Prostate gland (tissue), 2 donors: Measurements from ENCODE around the gene SPRED2. TPM values are rescaled to one million over a fixed set of nuclear protein-coding genes. Genes with fewer than 3 reads are reported as not detected.

Experiments
- DNase-seq: peaks from one replicate; pipeline ENCODE4 v3.0.0-alpha.2; 2019; ENCODE audit warnings: low spot score
- H3K27ac ChIP-seq, 2 donors: fragments of 200-600 bp; sonication (generic); 2 replicates each; pipeline ENCODE4 v1.5.1; 2017 to 2019
- H3K27me3 ChIP-seq: fragments of 200-600 bp; sonication (generic); replicated peaks from 2 replicates; pipeline ENCODE4 v1.5.1; 2019; ENCODE audit not compliant: insufficient read depth
- H3K36me3 ChIP-seq, 2 donors: fragments of 200-600 bp; sonication (generic); 1 replicate in 1 of 2; 2 replicates in 1 of 2; pipeline versions ENCODE4 v1.5.1 to v1.8.1; 2017 to 2019
- H3K4me1 ChIP-seq: fragments of 200-600 bp; sonication (generic); replicated peaks from 2 replicates; pipeline ENCODE4 v1.5.1; 2019
- H3K4me3 ChIP-seq, 2 donors: fragments of 200-600 bp; sonication (generic); 2 replicates each; pipeline ENCODE4 v1.5.1; 2017 to 2019
- H3K9me3 ChIP-seq: fragments of 200-600 bp; sonication (generic); 2 replicates; pipeline ENCODE4 v1.5.1; 2017
- POLR2A ChIP-seq: fragments of 450-650 bp; IDR thresholded peaks from one replicate; pipeline ENCODE4 v1.6.1; 2016; ENCODE audit warnings: antibody characterized with exemption, mild to moderate bottlenecking
- POLR2AphosphoS5 ChIP-seq: sonication (generic); formaldehyde crosslinking; IDR thresholded peaks from one replicate; pipeline ENCODE4 v1.6.1; 2017; ENCODE audit warnings: antibody characterized with exemption
- WGBS: methylation state at CpG from one replicate; pipeline ENCODE4 v1.1.5; 2018; 5-methylcytosine and 5-hydroxymethylcytosine counted together
- intact Hi-C: fragments of 100-400 bp; cut with DNase I; formaldehyde crosslinking; loops from one replicate; pipeline ENCODE4 v1.14.2; 2022
- total RNA-seq, 2 donors: library from RNA; depleted of rRNA; stranded (reverse); fragments of >200 nt; gene quantifications; one replicate each; pipeline ENCODE4 v1.1.0, GENCODE V29; 2016
- TF ChIP-seq, protein P1 (sequence below), 4 experiments: fragments of 200-600 bp in 2 of 4; fragments of 450-650 bp in 2 of 4; sonication (generic) in 2 of 4; IDR thresholded peaks; 1 replicate in 3 of 4; 2 replicates in 1 of 4; pipeline ENCODE4 v1.5.1; 2016 to 2019; ENCODE audit warnings: antibody characterized with exemption in 4 of 4, mild to moderate bottlenecking in 2 of 4, moderate library complexity in 2 of 4

Gene SPRED2
- total RNA-seq, 2 donors from 2014 or later = 23.7 to 27.1 TPM

DNA sequence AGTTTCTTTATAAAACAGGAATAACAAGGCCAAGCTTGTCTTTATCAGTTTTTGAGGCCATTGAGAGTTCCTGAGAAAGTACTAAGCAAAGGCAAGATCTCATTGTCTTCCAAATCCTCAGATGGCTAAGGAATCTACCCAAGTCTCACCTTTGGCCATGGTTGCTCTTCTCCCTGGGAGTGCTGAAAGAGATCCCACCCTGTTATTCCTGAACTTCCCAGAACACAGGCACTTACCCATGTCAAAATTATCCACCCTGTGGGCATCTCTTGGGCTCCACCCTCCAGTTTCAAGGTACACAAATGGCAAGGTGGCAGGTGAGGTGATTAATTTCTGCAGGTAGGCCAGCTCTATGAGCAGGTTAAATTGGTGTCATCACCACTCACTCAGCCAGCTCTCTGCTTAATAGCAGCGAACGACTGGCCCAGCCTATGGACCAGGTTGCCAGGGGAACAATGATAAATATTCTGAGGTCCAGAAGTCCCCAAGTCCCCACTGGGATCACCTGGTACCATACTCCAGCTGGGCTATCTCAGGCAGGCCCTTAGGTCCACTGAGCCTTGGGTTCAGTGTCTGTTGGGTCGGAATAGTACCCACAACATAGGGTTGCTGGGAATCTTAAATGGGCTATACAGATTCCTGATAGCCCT, 2.3 kb upstream of the SPRED2 start:
- intact Hi-C loops = loop anchor here (5.0 to 10.0 kb wide), 2 partner anchors 118 to 380 kb away; partner anchors contain the start of gene CEP68
- TF ChIP-seq, protein P1, sequence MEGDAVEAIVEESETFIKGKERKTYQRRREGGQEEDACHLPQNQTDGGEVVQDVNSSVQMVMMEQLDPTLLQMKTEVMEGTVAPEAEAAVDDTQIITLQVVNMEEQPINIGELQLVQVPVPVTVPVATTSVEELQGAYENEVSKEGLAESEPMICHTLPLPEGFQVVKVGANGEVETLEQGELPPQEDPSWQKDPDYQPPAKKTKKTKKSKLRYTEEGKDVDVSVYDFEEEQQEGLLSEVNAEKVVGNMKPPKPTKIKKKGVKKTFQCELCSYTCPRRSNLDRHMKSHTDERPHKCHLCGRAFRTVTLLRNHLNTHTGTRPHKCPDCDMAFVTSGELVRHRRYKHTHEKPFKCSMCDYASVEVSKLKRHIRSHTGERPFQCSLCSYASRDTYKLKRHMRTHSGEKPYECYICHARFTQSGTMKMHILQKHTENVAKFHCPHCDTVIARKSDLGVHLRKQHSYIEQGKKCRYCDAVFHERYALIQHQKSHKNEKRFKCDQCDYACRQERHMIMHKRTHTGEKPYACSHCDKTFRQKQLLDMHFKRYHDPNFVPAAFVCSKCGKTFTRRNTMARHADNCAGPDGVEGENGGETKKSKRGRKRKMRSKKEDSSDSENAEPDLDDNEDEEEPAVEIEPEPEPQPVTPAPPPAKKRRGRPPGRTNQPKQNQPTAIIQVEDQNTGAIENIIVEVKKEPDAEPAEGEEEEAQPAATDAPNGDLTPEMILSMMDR (IDR thresholded peaks at IDR 0.05) = no peak
- no peak for TF ChIP-seq POLR2AphosphoS5
- TF ChIP-seq POLR2A = no peak
- no peak for DNase-seq
- H3K9me3 ChIP-seq = no peaks in the 10 kb centered on the region
- no peaks in the 10 kb centered on the region for H3K27me3 ChIP-seq
- peaks cover 4% of the 10 kb centered on the region for H3K4me1 ChIP-seq
- 60% methylated on average over 3 of the region's 3 CpGs for WGBS
- no peak overlapping the region for H3K4me3 ChIP-seq
- no peak overlapping the region for H3K27ac ChIP-seq
- no peaks in the 10 kb centered on the region for H3K36me3 ChIP-seq

- Histone ChIP-seq H3K4me3 (peak overlapping the region; percentile 88 to 92), H3K9me3 (no peaks in the 10 kb centered on the region), H3K4me1 (peaks cover 4% of the 10 kb centered on the region), H3K27ac (peak overlapping the region; percentile 92 to 96), H3K27me3 (no peaks in the 10 kb centered on the region), H3K36me3 (no peaks in the 10 kb centered on the region)
- no peak for TF ChIP-seq POLR2AphosphoS5
- no peak for TF ChIP-seq POLR2A
- TF ChIP-seq, protein P1 (IDR thresholded peaks at IDR 0.05) = no peak
- DNase-seq = peak; percentile 52
- intact Hi-C loops = loop anchor here (10.0 kb wide), 1 partner anchor 377 kb away; the partner anchor contains the start of gene CEP68
- WGBS = under 1% methylated on average over 59 of the region's 71 CpGs
These were observed 775 bp downstream of the SPRED2 start for GRCh38 chr2:65431421-65432226.

DNA sequence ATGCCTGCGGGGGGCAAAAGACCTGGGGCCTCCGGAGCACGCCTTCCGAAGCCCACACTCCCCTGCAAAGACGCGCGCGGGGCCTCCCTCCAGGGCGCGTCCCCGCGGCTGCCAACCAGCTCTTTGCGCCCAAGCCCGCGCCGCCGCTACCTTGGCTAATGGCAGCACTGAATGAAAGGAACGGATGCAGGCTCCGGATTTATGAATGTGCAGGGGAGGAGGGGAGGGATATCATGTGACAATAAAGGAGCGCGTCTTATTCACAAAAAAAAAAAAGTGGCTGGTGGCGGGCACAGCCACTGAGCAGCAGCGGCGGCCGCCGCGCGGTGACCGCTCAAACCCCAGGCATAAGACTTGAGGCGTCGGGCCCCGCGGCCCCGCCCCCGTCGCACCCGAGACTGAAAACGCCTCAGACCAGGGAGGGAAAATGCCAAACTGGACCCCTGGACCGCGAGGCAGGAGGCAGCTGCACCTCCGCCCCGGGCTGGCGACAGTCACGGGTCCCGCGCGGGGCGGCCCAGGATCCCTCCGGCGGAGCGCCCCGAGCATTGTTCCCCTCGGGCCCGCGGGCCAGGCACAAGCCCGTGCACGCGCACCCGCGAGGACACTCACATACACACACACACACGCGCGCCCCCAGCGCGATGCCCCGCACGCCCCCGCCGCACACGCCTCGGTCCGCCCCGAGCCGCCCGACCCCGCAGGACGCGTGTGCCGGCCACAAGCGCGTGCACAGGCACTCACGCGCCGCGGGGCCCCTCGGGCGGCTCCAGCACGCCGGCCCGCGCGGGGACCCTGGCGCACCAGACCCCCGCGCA, 1.6 kb downstream of the SPRED2 start:
- intact Hi-C loops = loop anchor here (10.0 kb wide), 1 partner anchor 376 kb away; the partner anchor contains the start of gene CEP68
- Histone ChIP-seq H3K9me3 (no peaks in the 10 kb centered on the region), H3K27me3 (no peaks in the 10 kb centered on the region), H3K36me3 (no peaks in the 10 kb centered on the region), H3K4me1 (peaks cover 4% of the 10 kb centered on the region), H3K4me3 (peak overlapping the region; percentile 88 to 92), H3K27ac (peak overlapping the region; percentile 92 to 96)
- DNase-seq = peak; percentile 77
- under 1% methylated on average over 49 of the region's 95 CpGs for WGBS
- TF ChIP-seq POLR2A (peak; percentile 47), POLR2AphosphoS5 (peak; percentile 81)
- TF ChIP-seq, protein P1 (IDR thresholded peaks at IDR 0.05) = peak in 1 of 4 experiments; percentile 43

DNA sequence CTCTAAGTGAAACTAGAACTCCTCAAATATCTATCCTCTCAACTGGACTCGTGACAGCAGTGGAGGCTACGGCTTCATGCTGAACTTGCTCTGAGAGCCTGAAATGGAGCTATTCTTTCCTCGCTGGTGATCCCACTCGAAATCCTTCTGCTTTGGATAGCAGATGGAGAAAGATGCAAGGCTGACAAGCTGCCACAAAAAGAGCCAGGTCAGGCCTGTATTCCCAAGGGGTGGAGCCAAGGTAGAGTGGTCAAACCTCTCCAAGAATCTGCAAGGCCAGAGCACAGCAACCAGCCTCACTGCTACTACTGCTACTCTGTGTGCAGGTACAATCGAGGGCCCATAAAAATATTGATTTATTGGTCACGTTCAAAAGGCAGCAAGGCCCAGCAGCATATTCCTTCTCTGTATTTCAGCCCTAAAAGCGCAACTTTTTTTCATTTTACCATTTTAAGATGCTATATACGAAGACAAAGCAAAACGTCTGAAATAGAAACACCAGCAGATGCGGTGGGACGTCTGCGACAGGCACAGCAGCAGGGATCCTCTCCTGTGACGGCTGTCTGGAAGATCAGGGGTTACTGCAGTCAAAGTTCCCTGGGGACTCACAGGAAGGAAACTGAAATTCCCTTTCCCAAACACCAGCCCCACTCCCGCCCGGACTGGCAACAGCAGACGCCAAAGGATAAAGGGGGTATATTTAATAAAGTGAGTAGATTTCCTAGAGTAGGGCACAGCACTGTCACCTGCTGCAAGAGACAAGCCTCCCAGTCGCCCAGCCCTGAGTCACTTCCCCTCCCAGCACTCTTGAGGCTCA, 2.4 kb downstream of the SPRED2 start:
- WGBS = 21% methylated on average over 17 of the region's 17 CpGs
- peak; percentile 36 for DNase-seq
- intact Hi-C loops = loop anchor here (10.0 kb wide), 1 partner anchor 375 kb away; the partner anchor contains the start of gene CEP68

More for the DNA sequence above, 2.4 kb downstream of the SPRED2 start:
- H3K36me3 ChIP-seq = no peaks in the 10 kb centered on the region
- TF ChIP-seq, protein P1 (IDR thresholded peaks at IDR 0.05) = no peak
- TF ChIP-seq POLR2AphosphoS5 (no peak), POLR2A (no peak)
- H3K4me1 ChIP-seq = peaks cover 4% of the 10 kb centered on the region
- no peaks in the 10 kb centered on the region for H3K9me3 ChIP-seq
- peak overlapping the region; percentile 88 to 92 for H3K4me3 ChIP-seq
- no peaks in the 10 kb centered on the region for H3K27me3 ChIP-seq
- H3K27ac ChIP-seq = peak overlapping the region; percentile 92 to 96
